GM18951 (cell line): ENCODE data around the gene INSYN2B.

Experiments used
- POLR2A ChIP-seq: IDR thresholded peaks from 4 replicates; pipeline ENCODE4 v1.6.1; 2011; ENCODE audit warnings: mild to moderate bottlenecking; ENCODE audit not compliant: insufficient read length, insufficient read depth; ENCODE audit errors: extremely low read depth
- in situ Hi-C: fragments of 300-500 bp; cut with MboI; formaldehyde crosslinking; loops from one replicate; pipeline ENCODE4 v1.12.0; 2022; ENCODE audit warnings: low sequenced_read_pairs, mixed read lengths, inconsistent platforms; ENCODE audit not compliant: unreplicated experiment

Gene INSYN2B

DNA sequence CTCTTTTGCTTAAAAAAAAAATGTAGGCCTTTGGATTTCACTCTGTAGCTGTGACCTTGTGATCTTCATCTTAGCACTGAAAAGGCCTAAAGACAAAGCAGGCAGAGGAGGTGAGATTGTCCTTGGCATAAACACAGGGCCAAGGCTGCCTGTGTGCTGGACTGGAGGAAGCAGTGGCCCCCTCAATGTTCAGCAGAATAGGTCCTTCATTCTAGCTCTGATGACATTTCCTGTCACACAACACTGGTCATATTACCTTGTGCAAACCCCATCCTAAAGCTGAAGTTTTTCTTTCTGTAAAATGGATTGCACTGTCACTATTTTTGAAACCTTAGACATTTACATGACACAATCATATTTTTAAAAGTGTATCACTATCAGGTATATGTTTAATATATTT, 147.4 kb downstream of the INSYN2B start:
- in situ Hi-C loops, result no loop called here
- TF ChIP-seq POLR2A, result no peak

DNA sequence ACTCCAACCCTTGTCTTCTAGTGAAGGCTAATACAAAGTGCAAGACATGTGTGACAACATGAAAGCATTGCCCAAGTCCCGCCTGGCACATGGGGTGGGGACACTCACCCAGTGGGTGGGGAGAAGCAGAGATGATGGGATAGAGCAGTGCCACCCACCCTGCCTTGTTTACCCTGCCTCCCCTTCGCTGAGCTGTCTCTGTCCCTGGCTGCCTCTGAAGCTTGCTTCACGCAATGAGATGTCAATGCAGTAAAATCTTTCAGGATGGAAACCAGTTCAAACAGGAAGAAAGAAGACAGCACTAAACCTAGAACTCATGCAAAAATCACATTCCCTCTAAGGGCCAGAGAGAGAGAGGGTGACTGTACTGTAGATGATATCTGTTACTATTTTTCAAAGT, 148.0 kb downstream of the INSYN2B start:
- in situ Hi-C loops, result no loop called here
- no peak for TF ChIP-seq POLR2A

DNA sequence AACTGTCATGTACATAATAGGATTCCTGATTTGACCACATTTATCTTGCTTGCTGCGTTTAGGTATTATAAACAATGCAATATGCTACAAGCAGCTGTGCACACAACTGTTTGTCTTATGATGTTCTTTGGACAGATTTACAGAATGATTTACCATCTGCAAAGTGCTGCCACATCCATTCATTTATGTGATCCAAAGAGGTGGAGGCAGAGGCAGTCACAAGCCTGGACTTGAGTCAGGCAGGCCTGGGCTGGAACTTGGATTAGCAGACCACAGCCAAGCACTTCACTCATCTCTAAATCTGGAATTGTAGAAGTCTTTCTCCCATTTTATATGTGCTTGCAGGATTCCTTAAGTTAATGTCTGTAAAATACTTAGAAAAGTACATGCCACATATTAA, 149.0 kb downstream of the INSYN2B start:
- TF ChIP-seq POLR2A, result no peak
- in situ Hi-C loops, result no loop called here

DNA sequence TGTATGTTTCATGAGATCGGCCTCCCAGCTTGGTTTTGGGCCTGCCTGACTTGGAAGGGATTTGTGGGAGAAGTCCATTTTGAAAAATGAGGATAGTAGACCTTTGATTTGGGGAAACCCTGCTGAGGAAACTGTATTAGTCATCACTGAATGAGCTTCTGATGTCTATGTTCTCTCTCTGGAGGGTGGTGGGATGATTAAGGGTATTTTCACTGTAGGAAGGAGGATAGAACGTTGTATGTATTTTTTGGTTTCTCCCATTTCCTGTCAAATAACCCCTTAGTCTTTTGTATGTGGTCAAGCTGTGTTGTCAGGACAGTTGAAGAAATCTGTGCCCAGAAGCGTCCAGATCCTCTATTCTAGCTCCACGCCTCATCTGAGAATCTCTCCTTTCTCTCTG, 151.9 kb downstream of the INSYN2B start:
- in situ Hi-C loops, result no loop called here
- TF ChIP-seq POLR2A, result no peak

DNA sequence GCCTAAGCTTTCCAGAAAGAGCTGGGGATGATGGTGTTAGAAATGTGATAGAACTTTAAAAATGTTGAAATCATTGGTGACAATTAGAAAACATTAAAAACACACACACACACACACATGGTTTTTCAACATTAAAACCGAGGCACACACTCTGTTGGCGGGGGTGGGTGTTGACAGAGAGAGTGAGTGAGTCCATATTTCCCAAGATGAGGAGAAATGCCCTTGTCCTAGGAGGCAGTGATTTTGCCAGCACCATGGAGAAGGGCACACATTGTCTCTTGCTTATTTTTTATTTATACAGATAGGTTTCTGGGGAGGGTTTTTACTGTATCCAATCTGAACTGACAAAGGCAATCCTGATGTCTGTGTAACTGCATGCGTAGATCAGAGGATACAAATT, 152.5 kb downstream of the INSYN2B start:
- no peak for TF ChIP-seq POLR2A
- in situ Hi-C loops, result no loop called here

DNA sequence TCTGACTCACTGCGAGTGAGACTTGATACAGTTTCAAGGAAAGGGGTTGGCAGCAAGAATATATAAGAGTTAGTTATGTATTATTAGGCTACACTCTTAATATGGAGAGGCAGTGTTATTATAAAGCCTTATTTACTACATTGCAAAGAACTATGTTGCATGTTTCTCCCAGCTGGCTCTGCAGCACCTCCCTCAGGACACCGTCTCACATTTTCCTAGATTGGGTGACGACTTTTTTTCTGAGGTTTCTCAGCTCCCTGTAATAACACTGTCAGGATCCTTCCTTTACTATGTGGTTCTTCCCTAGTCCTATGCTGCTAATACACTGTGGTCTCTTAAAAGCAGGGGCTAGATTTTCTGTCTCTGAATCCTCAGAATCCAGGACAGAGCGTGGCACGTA, 153.7 kb downstream of the INSYN2B start:
- no peak for TF ChIP-seq POLR2A
- in situ Hi-C loops, result no loop called here

DNA sequence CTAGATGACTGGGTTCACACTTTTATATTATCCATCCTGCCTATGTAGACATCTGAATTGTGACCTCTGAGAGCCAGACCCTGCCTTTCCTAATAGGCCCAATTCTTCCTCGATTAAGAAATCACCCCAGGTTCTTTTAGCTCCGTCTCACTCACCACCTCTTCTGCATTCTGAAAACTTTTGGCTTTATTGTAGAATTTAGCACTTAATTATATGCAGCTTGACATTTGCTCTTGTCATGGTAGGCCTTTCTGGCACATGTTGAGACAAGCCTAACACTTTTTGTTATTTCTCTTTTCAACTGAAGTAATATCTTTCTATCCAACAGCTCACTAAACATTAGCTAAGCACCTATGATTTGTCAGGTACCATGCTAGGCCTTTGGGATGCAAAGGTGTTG, 163.3 kb downstream of the INSYN2B start:
- no peak for TF ChIP-seq POLR2A
- in situ Hi-C loops, result no loop called here

DNA sequence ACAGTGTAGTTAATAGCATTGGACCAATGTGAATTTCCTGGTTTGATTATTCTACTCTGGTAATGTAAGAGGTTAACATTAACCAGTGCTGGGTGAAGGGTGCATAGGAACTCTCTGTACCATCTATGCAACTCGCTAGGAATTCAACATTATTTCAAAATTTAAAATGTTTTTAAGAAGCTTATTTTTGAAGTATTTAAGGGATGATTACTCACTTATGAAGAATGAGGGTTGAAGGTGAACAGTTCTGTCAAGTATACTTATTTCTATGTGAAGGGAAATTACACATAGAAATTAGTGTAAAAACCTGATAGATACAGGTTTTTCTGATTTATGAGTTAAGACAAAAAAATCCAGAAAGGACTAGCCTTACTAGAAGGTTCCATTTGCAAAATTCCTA, 165.8 kb downstream of the INSYN2B start:
- TF ChIP-seq POLR2A, result no peak
- in situ Hi-C loops, result no loop called here
